Type B pancreatic cell (in vitro differentiated cells): ENCODE results near the gene CELF5. TPM values are rescaled to one million over a fixed set of nuclear protein-coding genes. Genes with fewer than 3 reads are reported as not detected.
"Not testable (repeated sequence)": the region's sequence is repeated elsewhere in the genome, so short reads cannot be mapped to it uniquely, and the experiment has no call there.

Experiments used
- DNase-seq: peaks from one replicate; pipeline ENCODE4 v3.0.0; 2021; ENCODE audit warnings: mixed read lengths; ENCODE audit not compliant: unreplicated experiment; ENCODE audit errors: extremely low spot score
- H3K27ac Mint-ChIP-seq: 2 replicates; pipeline ENCODE4 v1.8.0; 2021; ENCODE audit warnings: mild to moderate bottlenecking, mixed read lengths
- H3K27me3 Mint-ChIP-seq: 2 replicates; pipeline ENCODE4 v1.8.0; 2021; ENCODE audit warnings: mixed read lengths
- H3K36me3 Mint-ChIP-seq: 2 replicates; pipeline ENCODE4 v1.8.0; 2021; ENCODE audit warnings: mixed read lengths
- H3K4me1 Mint-ChIP-seq: one replicate; pipeline ENCODE4 v1.8.0; 2021; ENCODE audit warnings: mixed read lengths; ENCODE audit not compliant: unreplicated experiment
- H3K4me3 Mint-ChIP-seq: 2 replicates; pipeline ENCODE4 v1.8.0; 2021; ENCODE audit warnings: mild to moderate bottlenecking, mixed read lengths
- H3K9me3 Mint-ChIP-seq: 2 replicates; pipeline ENCODE4 v1.8.0; 2021; ENCODE audit warnings: mixed read lengths
- CTCF ChIP-seq: fragments of 200-600 bp; sonication (generic); conservative IDR thresholded peaks from 2 replicates; pipeline ENCODE4 v1.5.0; 2021; ENCODE audit warnings: antibody characterized with exemption, mild to moderate bottlenecking
- total RNA-seq: library from RNA; stranded (reverse); gene quantifications from 2 replicates; pipeline ENCODE4 v1.2.1, GENCODE V29; 2021; ENCODE audit warnings: low replicate concordance

CELF5 gene
- total RNA-seq, 1 donor from 2014 or later: 2.6 TPM

- Mint-ChIP-seq H3K27ac (no peak overlapping the region), H3K9me3 (no peaks in the 10 kb centered on the region), H3K4me3 (no peak overlapping the region), H3K27me3 (peaks cover 68% of the 10 kb centered on the region), H3K4me1 (no peaks in the 10 kb centered on the region), H3K36me3 (no peaks in the 10 kb centered on the region)
- no peak for TF ChIP-seq CTCF
- DNase-seq: no peak
Observed at GRCh38 chr19:3333020-3333583, 108.6 kb downstream of the CELF5 start.

GRCh38 chr19:3333662-3334061, 109.2 kb downstream of the CELF5 start:
- peaks cover 63% of the 10 kb centered on the region for H3K27me3 Mint-ChIP-seq
- no peaks in the 10 kb centered on the region for H3K9me3 Mint-ChIP-seq
- no peak overlapping the region for H3K4me3 Mint-ChIP-seq
- no peak for DNase-seq
- TF ChIP-seq CTCF: no peak
- H3K4me1 Mint-ChIP-seq: no peaks in the 10 kb centered on the region
- H3K36me3 Mint-ChIP-seq: no peaks in the 10 kb centered on the region
- no peak overlapping the region for H3K27ac Mint-ChIP-seq

GRCh38 chr19:3334749-3335430, 110.4 kb downstream of the CELF5 start:
- not testable (repeated sequence) for H3K9me3 Mint-ChIP-seq, DNase-seq, H3K36me3 Mint-ChIP-seq, H3K4me1 Mint-ChIP-seq, H3K27ac Mint-ChIP-seq, H3K4me3 Mint-ChIP-seq
- peaks cover 55% of the 10 kb centered on the region for H3K27me3 Mint-ChIP-seq

- peaks cover 49% of the 10 kb centered on the region for H3K27me3 Mint-ChIP-seq
- H3K9me3 Mint-ChIP-seq: no peaks in the 10 kb centered on the region
- H3K4me3 Mint-ChIP-seq: no peak overlapping the region
- H3K36me3 Mint-ChIP-seq: no peaks in the 10 kb centered on the region
- no peak for DNase-seq
- no peaks in the 10 kb centered on the region for H3K4me1 Mint-ChIP-seq
- H3K27ac Mint-ChIP-seq: no peak overlapping the region
- TF ChIP-seq CTCF: no peak
Observed at GRCh38 chr19:3335431-3336350, 111.2 kb downstream of the CELF5 start.

GRCh38 chr19:3336351-3336679, 111.9 kb downstream of the CELF5 start:
- peaks cover 43% of the 10 kb centered on the region for H3K27me3 Mint-ChIP-seq
- TF ChIP-seq CTCF: no peak
- H3K9me3 Mint-ChIP-seq: no peaks in the 10 kb centered on the region

More at GRCh38 chr19:3336351-3336679, 111.9 kb downstream of the CELF5 start:
- H3K4me3 Mint-ChIP-seq: no peak overlapping the region
- DNase-seq: no peak
- no peak overlapping the region for H3K27ac Mint-ChIP-seq
- H3K36me3 Mint-ChIP-seq: no peaks in the 10 kb centered on the region
- H3K4me1 Mint-ChIP-seq: no peaks in the 10 kb centered on the region
